ENCODE data around the gene MRC1. TPM values are rescaled to one million over a fixed set of nuclear protein-coding genes. Genes with fewer than 3 reads are reported as not detected.

Gene MRC1
- polyA plus RNA-seq, 5 donors, result 16.8 to 23.9 (median 22.2) TPM

Other genes starting within 250 kb of the MRC1 start
- 10 to 100 TPM; 20.8 to 30.2 (median 25.7) TPM for gene HACD1, start 192.0 kb upstream of the MRC1 start, polyA plus RNA-seq (ENCODE audit: insufficient read depth in 1 of 5, insufficient read length in 5 of 5, low replicate concordance in 1 of 5)
- gene STAM, start 165.2 kb upstream of the MRC1 start, polyA plus RNA-seq (ENCODE audit: insufficient read depth in 1 of 5, insufficient read length in 5 of 5, low replicate concordance in 1 of 5), result 10 to 100 TPM; 30.5 to 43.9 (median 36.4) TPM
- under 1 TPM; 0.26 to 0.54 (median 0.38) TPM for gene TMEM236, start 57.1 kb upstream of the MRC1 start, polyA plus RNA-seq (ENCODE audit: insufficient read depth in 1 of 5, insufficient read length in 5 of 5, low replicate concordance in 1 of 5)
- under 1 TPM in 2 of 5 donors, not detected in 3; 0.09 to 0.12 TPM for gene SLC39A12, start 142.6 kb downstream of the MRC1 start, polyA plus RNA-seq (ENCODE audit: insufficient read depth in 1 of 5, insufficient read length in 5 of 5, low replicate concordance in 1 of 5)